Lung (tissue), 13 donors: ENCODE results near the gene BCL10. TPM values are rescaled to one million over a fixed set of nuclear protein-coding genes. Genes with fewer than 3 reads are reported as not detected.

Experiments
- ATAC-seq: fragments of 200-7000 bp; cut with Tn5 transposase; one replicate; pipeline ENCODE4 v1.9.1; 2020; ENCODE audit warnings: moderate number of reproducible peaks; ENCODE audit not compliant: insufficient read depth, low FRiP score
- DNase-seq, 3 donors: peaks; one replicate each; pipeline ENCODE4 v3.0.0-alpha.2; 2013 to 2017
- H3K27ac ChIP-seq, 2 donors: one replicate each; pipeline ENCODE4 v1.5.1; 2013; ENCODE audit warnings: mild to moderate bottlenecking in 2 of 2, moderate library complexity in 2 of 2, control low read depth in 1 of 2, inconsistent platforms in 1 of 2, low read depth in 1 of 2, low read length in 1 of 2
- H3K27me3 ChIP-seq, 3 donors: one replicate each; pipeline ENCODE4 v1.5.1; 2013; ENCODE audit warnings: low read length in 2 of 3; ENCODE audit not compliant: control insufficient read depth in 3 of 3, insufficient read depth in 3 of 3
- H3K36me3 ChIP-seq, 4 donors: one replicate each; pipeline ENCODE4 v1.5.1; 2013; ENCODE audit warnings: low read length in 4 of 4, mild to moderate bottlenecking in 1 of 4, moderate library complexity in 1 of 4; ENCODE audit not compliant: control insufficient read depth in 4 of 4, insufficient read depth in 4 of 4
- H3K4me1 ChIP-seq, 5 donors: one replicate each; pipeline ENCODE4 v1.5.1; 2013; ENCODE audit warnings: low read length in 5 of 5, mild to moderate bottlenecking in 2 of 5, moderate library complexity in 1 of 5; ENCODE audit not compliant: control insufficient read depth in 5 of 5, insufficient read depth in 5 of 5
- H3K4me3 ChIP-seq: one replicate; pipeline ENCODE4 v1.5.1; 2013; ENCODE audit warnings: mild to moderate bottlenecking, control low read depth, moderate library complexity
- H3K9ac ChIP-seq, 2 donors: one replicate each; pipeline ENCODE4 v1.5.1; 2013; ENCODE audit warnings: low read length in 2 of 2, control low read depth in 1 of 2; ENCODE audit not compliant: insufficient read depth in 1 of 2
- H3K9me3 ChIP-seq, 4 donors: one replicate each; pipeline ENCODE4 v1.5.1; 2013; ENCODE audit warnings: low read length in 3 of 4, mild to moderate bottlenecking in 1 of 4, moderate library complexity in 1 of 4; ENCODE audit not compliant: control insufficient read depth in 4 of 4, insufficient read depth in 3 of 4
- CTCF ChIP-seq: IDR thresholded peaks from 2 replicates; pipeline ENCODE4 v1.5.1; 2012; ENCODE audit warnings: mild to moderate bottlenecking; ENCODE audit errors: control extremely low read depth, extremely low read depth
- WGBS, 2 donors: extraction: QIAGEN DNeasy Blood & Tissue Kit; methylation state at CpG; one replicate each; pipeline ENCODE4 v1.1.7; 2013; 5-methylcytosine and 5-hydroxymethylcytosine counted together
- polyA plus RNA-seq, 2 donors: library from polyadenylated mRNA; stranded (reverse); fragments of 200-250 nt; gene quantifications; one replicate each; pipeline ENCODE4 v1.2.1, GENCODE V29; 2013
- small RNA-seq: library from RNA; depleted of rRNA; stranded (forward); fragments of <200 nt; gene quantifications from one replicate; pipeline ENCODE3, GENCODE V24; 2014; ENCODE audit warnings: low replicate concordance
- total RNA-seq, 2 donors: library from RNA; depleted of rRNA in 1 of 2; stranded (reverse); fragments of >200 nt in 1 of 2; gene quantifications; one replicate each; pipeline ENCODE4 v1.2.1, GENCODE V29; 2014 to 2021
- donor health status: control.
- donor health status: control.
- donor health status: Bipolar disorder and iron deficiency.
- donor health status: healthy.
- donor health status: DM: yes; HTN: yes; CAD: no.

The BCL10 gene
- total and polyA plus RNA-seq, 4 donors, result 9.9 to 32.3 (median 18.8) TPM

DNA sequence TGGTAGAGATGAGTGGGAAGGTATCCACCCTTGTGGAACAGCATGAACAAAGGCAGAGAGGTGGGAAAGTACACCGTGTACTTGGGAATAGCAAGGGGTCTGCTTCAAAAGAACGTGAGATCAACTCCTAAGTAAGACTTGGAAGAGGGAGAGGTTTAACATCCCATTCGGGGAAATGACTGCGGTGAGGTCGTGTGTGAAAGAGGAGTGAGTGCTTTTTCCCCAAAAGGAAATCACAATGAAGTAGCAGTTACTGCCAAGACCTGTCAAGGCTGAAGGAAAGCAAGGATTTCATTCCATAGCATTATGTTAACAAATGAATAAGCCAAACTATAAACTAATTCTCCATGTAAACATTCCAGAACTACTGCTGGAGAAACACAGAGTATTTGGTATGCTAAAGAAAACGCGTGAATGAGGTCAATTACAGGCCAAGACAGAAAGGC, 55.7 kb downstream of the BCL10 start:
- H3K27me3 ChIP-seq, result no peaks in the 10 kb centered on the region
- H3K9me3 ChIP-seq, result no peaks in the 10 kb centered on the region
- peaks cover 0 to 50% (median 40%) of the 10 kb centered on the region in 5 donors for H3K4me1 ChIP-seq
- H3K9ac ChIP-seq, result no peak overlapping the region
- no peak overlapping the region for H3K27ac ChIP-seq
- peak; percentile 45 to 88 (median 83) for DNase-seq
- WGBS, 2 donors, result 29 to 70% methylated on average over 7 of the region's 7 CpGs
- no peak overlapping the region for H3K4me3 ChIP-seq
- TF ChIP-seq CTCF, result no peak
- H3K36me3 ChIP-seq, result no peaks in the 10 kb centered on the region
- ATAC-seq, result no peak

- no peaks in the 10 kb centered on the region for H3K9me3 ChIP-seq
- WGBS, 2 donors, result 92 to 95% methylated on average over 2 of the region's 2 CpGs
- no peaks in the 10 kb centered on the region for H3K27me3 ChIP-seq
- peaks cover 0 to 43% (median 34%) of the 10 kb centered on the region in 5 donors for H3K4me1 ChIP-seq
- DNase-seq (no peak), ATAC-seq (no peak)
- H3K9ac ChIP-seq, result no peak overlapping the region
- no peaks in the 10 kb centered on the region for H3K36me3 ChIP-seq
- H3K27ac ChIP-seq, result no peak overlapping the region
- TF ChIP-seq CTCF, result no peak
- H3K4me3 ChIP-seq, result no peak overlapping the region
Observed at GRCh38 chr1:85219853-85220610, 56.4 kb downstream of the BCL10 start.

DNA sequence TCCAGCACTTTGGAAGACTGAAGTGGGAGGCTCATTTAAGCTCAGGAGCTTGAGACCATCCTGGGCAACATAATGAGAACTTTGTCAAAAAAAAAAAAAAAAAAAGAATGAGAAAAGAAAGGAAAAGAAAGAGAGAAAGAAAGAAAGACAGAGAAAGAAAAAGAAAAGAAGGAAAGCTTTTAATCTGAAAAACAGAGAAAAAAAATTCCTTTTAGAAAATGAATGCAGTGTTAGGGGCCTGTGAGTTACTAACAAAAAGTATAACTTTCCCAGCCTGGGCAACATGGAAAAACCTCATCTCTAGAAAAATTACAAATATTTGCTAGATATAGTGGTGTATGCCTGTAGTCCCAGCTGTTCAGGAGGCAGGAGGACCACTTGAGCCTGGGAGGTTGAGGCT, 59.7 kb downstream of the BCL10 start:
- no peak overlapping the region for H3K9ac ChIP-seq
- ATAC-seq, result no peak
- peaks cover 0 to 19% (median 14%) of the 10 kb centered on the region in 5 donors for H3K4me1 ChIP-seq
- H3K27me3 ChIP-seq, result no peaks in the 10 kb centered on the region
- no peaks in the 10 kb centered on the region for H3K9me3 ChIP-seq
- no peak for TF ChIP-seq CTCF
- DNase-seq, result no peak
- H3K27ac ChIP-seq, result no peak overlapping the region
- no peaks in the 10 kb centered on the region for H3K36me3 ChIP-seq
- no peak overlapping the region for H3K4me3 ChIP-seq

Small RNA genes lying within 50 kb of the gene (small RNA-seq; reads per million reads assigned to genes)
- gene RF00019, result not detected

Other genes with a start within 250 kb of the BCL10 start
- 1 to 10 TPM in 1 of 2 donors, under 1 TPM in 1; 0.68 to 4.2 TPM for gene MCOLN3, start 228.1 kb downstream of the BCL10 start, total RNA-seq
- 1 to 10 TPM in 1 of 2 donors, under 1 TPM in 1; 0.84 to 4.5 TPM for gene MCOLN3, start 228.1 kb downstream of the BCL10 start, polyA plus RNA-seq
- gene SYDE2, start 75.6 kb downstream of the BCL10 start, total RNA-seq, result 10 to 100 TPM; 18.3 to 48.9 TPM
- 1 to 10 TPM; 1.9 to 2.4 TPM for gene SYDE2, start 75.6 kb downstream of the BCL10 start, polyA plus RNA-seq
- gene C1orf52, start 17.0 kb downstream of the BCL10 start, total RNA-seq, result 10 to 100 TPM; 20.9 to 38.2 TPM
- 10 to 100 TPM; 18.8 to 35.7 TPM for gene C1orf52, start 17.0 kb downstream of the BCL10 start, polyA plus RNA-seq
- gene DDAH1, start 188.5 kb upstream of the BCL10 start, total RNA-seq, result 10 to 100 TPM; 48.3 to 57.2 TPM
- 10 to 100 TPM; 13.6 to 29.1 TPM for gene DDAH1, start 188.5 kb upstream of the BCL10 start, polyA plus RNA-seq